Right lobe of liver (tissue), 4 donors: ENCODE data around the gene FLT3.

ENCODE experiments used
- POLR2A ChIP-seq: fragments of 450-650 bp; IDR thresholded peaks from one replicate; pipeline ENCODE4 v1.6.1; 2017; ENCODE audit warnings: antibody characterized with exemption, mild to moderate bottlenecking
- TF ChIP-seq, protein P1 (sequence below), 4 donors: fragments of 200-600 bp in 3 of 4; fragments of 450-650 bp in 1 of 4; IDR thresholded peaks; one replicate each; pipeline versions ENCODE4 v1.5.1 to v1.8.0; 2016 to 2022; ENCODE audit warnings: antibody characterized with exemption in 4 of 4, mild to moderate bottlenecking in 2 of 4
- donor health status: DM: no; HTN: no; CAD: no.
- donor health status: DM: no; HTN: no; CAD: no.
- donor health status: DM: no; HTN: yes; CAD: no.

DNA sequence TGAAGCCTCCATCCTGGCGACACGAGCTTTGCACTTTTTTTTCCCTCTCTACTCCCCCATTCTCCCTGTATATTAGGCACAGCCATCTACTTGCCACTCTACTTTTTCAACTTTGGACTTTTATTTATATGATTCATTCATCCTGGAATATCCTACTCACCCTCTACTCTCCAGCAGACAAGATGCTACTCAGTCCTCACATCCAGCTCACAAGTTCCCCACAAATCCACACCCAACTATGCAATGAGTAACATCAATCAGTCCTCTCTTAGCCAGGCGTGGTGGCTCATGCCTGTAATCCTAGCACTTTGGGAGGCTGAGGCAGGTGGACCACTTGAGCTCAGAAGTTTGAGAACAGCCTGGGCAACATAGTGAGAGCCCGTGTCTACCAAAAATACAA, 88.0 kb downstream of the FLT3 start:
- TF ChIP-seq, protein P1, sequence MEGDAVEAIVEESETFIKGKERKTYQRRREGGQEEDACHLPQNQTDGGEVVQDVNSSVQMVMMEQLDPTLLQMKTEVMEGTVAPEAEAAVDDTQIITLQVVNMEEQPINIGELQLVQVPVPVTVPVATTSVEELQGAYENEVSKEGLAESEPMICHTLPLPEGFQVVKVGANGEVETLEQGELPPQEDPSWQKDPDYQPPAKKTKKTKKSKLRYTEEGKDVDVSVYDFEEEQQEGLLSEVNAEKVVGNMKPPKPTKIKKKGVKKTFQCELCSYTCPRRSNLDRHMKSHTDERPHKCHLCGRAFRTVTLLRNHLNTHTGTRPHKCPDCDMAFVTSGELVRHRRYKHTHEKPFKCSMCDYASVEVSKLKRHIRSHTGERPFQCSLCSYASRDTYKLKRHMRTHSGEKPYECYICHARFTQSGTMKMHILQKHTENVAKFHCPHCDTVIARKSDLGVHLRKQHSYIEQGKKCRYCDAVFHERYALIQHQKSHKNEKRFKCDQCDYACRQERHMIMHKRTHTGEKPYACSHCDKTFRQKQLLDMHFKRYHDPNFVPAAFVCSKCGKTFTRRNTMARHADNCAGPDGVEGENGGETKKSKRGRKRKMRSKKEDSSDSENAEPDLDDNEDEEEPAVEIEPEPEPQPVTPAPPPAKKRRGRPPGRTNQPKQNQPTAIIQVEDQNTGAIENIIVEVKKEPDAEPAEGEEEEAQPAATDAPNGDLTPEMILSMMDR (IDR thresholded peaks at IDR 0.05), result no peak
- TF ChIP-seq POLR2A, result no peak
